Eye (tissue), 1 donor: ENCODE data around the gene IL18RAP.

Source experiments
- DNase-seq: peaks from one replicate; pipeline ENCODE4 v3.0.0-alpha.2; 2015

Gene IL18RAP

GRCh38 chr2:102422910-102423309, at the start of gene IL18RAP:
TSS of gene IL18RAP (plus strand) at chr2:102423160. CDS start at chr2:102423278, 118 bp downstream.
- DNase-seq, result no peak

GRCh38 chr2:102376052-102376591, 46.8 kb upstream of the IL18RAP start:
- DNase-seq, result no peak

- DNase-seq, result no peak
Observed at GRCh38 chr2:102383722-102384121, 39.2 kb upstream of the IL18RAP start.

- DNase-seq, result no peak
Observed at GRCh38 chr2:102385522-102385921, 37.4 kb upstream of the IL18RAP start.

- no peak for DNase-seq
Observed at GRCh38 chr2:102386004-102386403, 37.0 kb upstream of the IL18RAP start.

- no peak for DNase-seq
Observed at GRCh38 chr2:102386867-102387541, 36.0 kb upstream of the IL18RAP start.

- DNase-seq, result no peak
Observed at GRCh38 chr2:102387763-102388546, 35.0 kb upstream of the IL18RAP start.

GRCh38 chr2:102391565-102391964, 31.4 kb upstream of the IL18RAP start:
- no peak for DNase-seq

- no peak for DNase-seq
Observed at GRCh38 chr2:102392096-102392495, 30.9 kb upstream of the IL18RAP start.

- DNase-seq, result no peak
Observed at GRCh38 chr2:102392942-102393341, 30.0 kb upstream of the IL18RAP start.

GRCh38 chr2:102396012-102396411, 26.9 kb upstream of the IL18RAP start:
- no peak for DNase-seq

GRCh38 chr2:102397209-102397608, 25.8 kb upstream of the IL18RAP start:
- DNase-seq, result no peak

- DNase-seq, result no peak
Observed at GRCh38 chr2:102399499-102400141, 23.3 kb upstream of the IL18RAP start.

GRCh38 chr2:102401456-102401855, 21.5 kb upstream of the IL18RAP start:
- no peak for DNase-seq

GRCh38 chr2:102401865-102402264, 21.1 kb upstream of the IL18RAP start:
- DNase-seq, result no peak

GRCh38 chr2:102410952-102411351, 12.0 kb upstream of the IL18RAP start:
- DNase-seq, result no peak

GRCh38 chr2:102412199-102412598, 10.8 kb upstream of the IL18RAP start:
- DNase-seq, result no peak

GRCh38 chr2:102417946-102418345, 5.0 kb upstream of the IL18RAP start:
- no peak for DNase-seq

- DNase-seq, result no peak
Observed at GRCh38 chr2:102418421-102418961, 4.5 kb upstream of the IL18RAP start.

- no peak for DNase-seq
Observed at GRCh38 chr2:102420290-102420689, 2.7 kb upstream of the IL18RAP start.

- DNase-seq, result no peak
Observed at GRCh38 chr2:102421890-102422759, 835 bp upstream of the IL18RAP start.

GRCh38 chr2:102423368-102423767, 408 bp downstream of the IL18RAP start:
- no peak for DNase-seq
